Nephron (organoid): ENCODE data around the gene SULT1A1.
"Not testable (repeated sequence)": the region's sequence is repeated elsewhere in the genome, so short reads cannot be mapped to it uniquely, and the experiment has no call there.

ENCODE experiments used
- H3K27ac Mint-ChIP-seq, 3 experiments: 2 replicates each; pipeline ENCODE4 v1.8.0; 2020; ENCODE audit warnings: mixed read lengths in 3 of 3, mild to moderate bottlenecking in 2 of 3, moderate library complexity in 1 of 3
- H3K27me3 Mint-ChIP-seq: 2 replicates; pipeline ENCODE4 v1.8.0; 2021; ENCODE audit warnings: low read depth, mild to moderate bottlenecking, moderate library complexity, mixed read lengths
- H3K36me3 Mint-ChIP-seq: 2 replicates; pipeline ENCODE4 v1.8.0; 2020; ENCODE audit warnings: low read depth, mixed read lengths
- H3K4me1 Mint-ChIP-seq: 2 replicates; pipeline ENCODE4 v1.8.0; 2020; ENCODE audit warnings: mixed read lengths
- H3K4me3 Mint-ChIP-seq, 3 experiments: 2 replicates each; pipeline ENCODE4 v1.8.0; 2020; ENCODE audit warnings: mild to moderate bottlenecking in 3 of 3, mixed read lengths in 3 of 3, moderate library complexity in 2 of 3
- H3K9me3 Mint-ChIP-seq: 2 replicates; pipeline ENCODE4 v1.8.0; 2020; ENCODE audit warnings: mixed read lengths
- TF ChIP-seq, protein P1 (sequence below), 3 experiments: fragments of 200-600 bp; sonication (generic); IDR thresholded peaks; one replicate each; pipeline ENCODE4 v1.5.0; 2021; ENCODE audit warnings: antibody characterized with exemption in 3 of 3; ENCODE audit not compliant: unreplicated experiment in 3 of 3

Gene SULT1A1

DNA sequence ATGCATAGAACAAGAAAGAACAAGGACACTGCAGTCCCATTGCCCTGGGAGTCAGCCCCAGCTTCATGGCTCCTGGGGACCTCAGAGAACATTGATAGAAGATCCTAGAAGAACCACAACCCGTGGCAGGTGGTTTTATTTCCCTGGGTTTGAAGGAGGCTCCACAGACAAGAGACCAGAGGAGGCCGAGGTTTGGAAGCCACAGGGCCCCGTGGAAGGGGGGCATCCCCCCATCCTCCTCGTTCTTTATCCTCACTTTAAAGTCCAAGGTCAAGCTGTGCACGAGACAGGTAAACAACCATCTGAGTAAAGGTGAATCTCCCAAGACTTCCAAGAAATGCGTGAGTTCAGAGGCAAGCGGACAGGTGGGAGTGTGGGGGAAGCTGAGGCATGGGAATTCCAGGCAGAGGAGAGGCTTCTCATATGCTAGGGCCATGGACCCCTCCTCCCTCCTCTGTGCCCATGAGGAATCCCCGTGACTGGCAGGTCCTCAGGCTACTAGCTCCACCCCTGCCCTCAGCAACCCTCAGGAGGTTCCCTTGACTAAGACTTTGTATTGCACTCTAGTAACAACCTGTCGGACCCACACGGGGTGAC, 849 bp upstream of the SULT1A1 start:
- Mint-ChIP-seq H3K27ac (peak overlapping the region; percentile 10 to 78 (median 70)), H3K36me3 (no peaks in the 10 kb centered on the region), H3K9me3 (no peaks in the 10 kb centered on the region), H3K4me3 (no peak overlapping the region), H3K27me3 (no peaks in the 10 kb centered on the region), H3K4me1 (peaks cover 10% of the 10 kb centered on the region)
- TF ChIP-seq, protein P1, sequence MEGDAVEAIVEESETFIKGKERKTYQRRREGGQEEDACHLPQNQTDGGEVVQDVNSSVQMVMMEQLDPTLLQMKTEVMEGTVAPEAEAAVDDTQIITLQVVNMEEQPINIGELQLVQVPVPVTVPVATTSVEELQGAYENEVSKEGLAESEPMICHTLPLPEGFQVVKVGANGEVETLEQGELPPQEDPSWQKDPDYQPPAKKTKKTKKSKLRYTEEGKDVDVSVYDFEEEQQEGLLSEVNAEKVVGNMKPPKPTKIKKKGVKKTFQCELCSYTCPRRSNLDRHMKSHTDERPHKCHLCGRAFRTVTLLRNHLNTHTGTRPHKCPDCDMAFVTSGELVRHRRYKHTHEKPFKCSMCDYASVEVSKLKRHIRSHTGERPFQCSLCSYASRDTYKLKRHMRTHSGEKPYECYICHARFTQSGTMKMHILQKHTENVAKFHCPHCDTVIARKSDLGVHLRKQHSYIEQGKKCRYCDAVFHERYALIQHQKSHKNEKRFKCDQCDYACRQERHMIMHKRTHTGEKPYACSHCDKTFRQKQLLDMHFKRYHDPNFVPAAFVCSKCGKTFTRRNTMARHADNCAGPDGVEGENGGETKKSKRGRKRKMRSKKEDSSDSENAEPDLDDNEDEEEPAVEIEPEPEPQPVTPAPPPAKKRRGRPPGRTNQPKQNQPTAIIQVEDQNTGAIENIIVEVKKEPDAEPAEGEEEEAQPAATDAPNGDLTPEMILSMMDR (IDR thresholded peaks at IDR 0.05; ENCODE audit: unreplicated experiment in 3 of 3) = no peak

DNA sequence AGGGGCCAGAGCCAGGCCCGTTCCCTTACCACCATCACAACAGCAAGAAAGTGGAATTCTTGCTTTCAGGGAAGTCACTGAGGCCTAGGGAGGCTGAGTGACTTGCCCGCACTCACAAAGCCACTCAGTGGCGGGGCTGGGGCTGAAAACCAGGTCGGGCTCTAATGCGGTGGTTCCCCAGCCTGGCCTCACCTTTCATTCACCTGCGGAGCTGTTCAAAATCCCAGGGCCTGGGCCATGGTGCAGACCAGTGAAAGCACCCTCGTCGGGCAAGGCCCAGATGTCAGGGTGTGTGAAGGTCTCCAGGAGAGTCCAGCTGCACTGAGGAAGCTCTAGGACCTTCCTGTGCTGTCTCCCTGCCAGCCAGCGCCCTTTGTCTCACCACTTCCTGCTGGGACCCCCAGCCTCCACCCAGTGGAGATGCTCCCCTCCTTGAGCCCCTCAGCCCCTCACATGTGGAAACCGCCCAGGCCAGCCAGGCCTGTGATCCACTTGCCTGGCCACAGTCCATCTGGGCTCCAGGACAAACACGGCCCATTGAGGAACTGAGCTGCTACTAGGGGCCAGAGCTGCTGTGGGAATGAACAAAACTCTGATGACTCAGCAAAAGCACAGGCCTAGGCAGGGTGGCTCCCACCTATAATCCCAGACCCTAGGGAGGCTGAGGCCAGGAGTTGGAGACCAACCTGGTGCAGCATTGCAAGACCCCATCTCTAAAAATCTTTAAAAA, 812 bp downstream of the SULT1A1 start:
- peak overlapping the region; percentile 70 to 79 (median 78) for H3K27ac Mint-ChIP-seq
- peak overlapping the region; percentile 75 to 78 (median 77) for H3K4me3 Mint-ChIP-seq
- H3K4me1 Mint-ChIP-seq, H3K27me3 Mint-ChIP-seq, H3K9me3 Mint-ChIP-seq, H3K36me3 Mint-ChIP-seq: not testable (repeated sequence)

DNA sequence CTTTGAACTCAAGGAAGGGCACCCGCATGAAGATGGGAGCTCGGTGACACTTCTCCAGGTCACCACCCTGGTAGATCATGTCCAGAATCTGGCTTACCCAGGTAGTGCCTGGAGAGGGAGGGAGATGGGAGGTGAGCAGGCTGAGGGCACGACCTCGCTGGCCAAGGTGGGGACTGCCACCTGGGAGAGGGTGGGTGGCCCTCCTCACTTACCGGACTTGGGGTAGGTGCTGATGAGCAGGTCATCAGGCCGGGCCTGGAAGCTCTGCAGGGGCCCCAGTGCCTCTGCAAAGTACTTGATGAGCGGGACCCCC, 1.4 kb downstream of the SULT1A1 start:
- not testable (repeated sequence) for H3K36me3 Mint-ChIP-seq, H3K4me1 Mint-ChIP-seq, H3K27ac Mint-ChIP-seq, H3K4me3 Mint-ChIP-seq, H3K9me3 Mint-ChIP-seq, H3K27me3 Mint-ChIP-seq

DNA sequence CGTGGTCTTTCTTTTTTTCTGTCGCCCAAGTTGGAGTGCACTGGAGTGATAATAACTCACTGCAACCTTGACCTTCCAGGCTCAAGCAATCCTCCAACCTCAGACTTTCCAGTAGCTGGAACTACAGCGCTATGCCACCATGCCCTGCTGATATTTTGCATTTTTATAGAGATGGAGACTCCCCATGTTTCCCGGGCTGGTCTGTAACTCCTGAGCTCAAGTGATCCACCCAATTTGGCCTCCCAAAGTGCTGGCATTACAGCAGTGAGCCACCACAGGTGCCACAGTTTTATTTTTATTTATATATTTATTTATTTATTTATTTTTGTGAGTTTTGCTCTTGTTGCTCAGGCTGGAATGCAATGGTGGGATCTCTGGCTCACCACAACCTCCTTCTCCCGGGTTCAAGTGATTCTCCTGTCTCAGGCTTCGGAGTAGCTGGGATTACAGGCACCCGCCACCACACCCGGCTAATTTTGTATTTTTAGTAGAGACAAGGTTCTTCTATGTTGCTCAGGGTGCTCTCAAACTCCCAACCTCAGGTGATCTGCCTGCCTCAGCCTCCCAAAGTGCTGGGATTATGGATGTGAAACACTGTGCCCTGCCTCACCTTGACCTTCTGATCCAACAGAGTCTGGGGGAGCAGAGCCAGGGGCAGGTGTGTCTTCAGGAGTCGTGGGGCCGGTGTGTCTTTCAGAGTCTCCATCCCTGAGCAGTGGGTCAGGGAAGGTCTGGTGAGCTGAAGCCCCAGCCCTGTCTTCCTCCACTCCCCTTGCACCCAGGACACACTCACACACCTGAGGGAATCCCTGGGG, 2.0 kb downstream of the SULT1A1 start:
- not testable (repeated sequence) for H3K4me3 Mint-ChIP-seq, H3K27me3 Mint-ChIP-seq, H3K27ac Mint-ChIP-seq, H3K9me3 Mint-ChIP-seq, H3K36me3 Mint-ChIP-seq, H3K4me1 Mint-ChIP-seq

DNA sequence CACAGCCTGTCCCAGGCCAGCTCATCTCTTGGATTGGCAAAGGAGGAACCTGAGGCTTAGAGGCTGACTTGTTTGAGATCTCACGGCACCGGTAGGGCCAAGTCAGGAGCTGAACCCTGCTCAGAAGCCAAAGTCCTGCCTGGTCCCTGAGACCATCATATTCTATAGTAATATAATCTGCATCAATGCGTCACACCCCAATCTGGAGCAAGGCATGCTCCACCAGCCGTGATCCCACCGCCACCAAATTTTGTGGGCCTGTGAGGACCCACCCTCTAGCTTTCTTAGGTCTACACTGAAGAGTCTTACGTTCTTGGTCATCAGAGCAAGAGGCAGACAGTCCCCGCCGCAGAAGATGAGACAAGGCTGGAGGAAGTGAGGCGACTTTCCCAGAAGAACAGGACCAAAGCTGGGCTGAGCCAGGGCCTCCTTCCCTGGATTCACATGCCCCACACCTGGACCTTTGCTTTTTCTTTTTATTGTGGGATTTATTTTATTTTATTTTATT, 2.7 kb downstream of the SULT1A1 start:
- H3K4me3 Mint-ChIP-seq = no peak overlapping the region
- no peaks in the 10 kb centered on the region for H3K36me3 Mint-ChIP-seq
- H3K27me3 Mint-ChIP-seq = no peaks in the 10 kb centered on the region
- TF ChIP-seq, protein P1 (IDR thresholded peaks at IDR 0.05; ENCODE audit: unreplicated experiment in 3 of 3) = no peak
- no peaks in the 10 kb centered on the region for H3K9me3 Mint-ChIP-seq
- H3K27ac Mint-ChIP-seq = no peak overlapping the region
- H3K4me1 Mint-ChIP-seq = peaks cover 10% of the 10 kb centered on the region

DNA sequence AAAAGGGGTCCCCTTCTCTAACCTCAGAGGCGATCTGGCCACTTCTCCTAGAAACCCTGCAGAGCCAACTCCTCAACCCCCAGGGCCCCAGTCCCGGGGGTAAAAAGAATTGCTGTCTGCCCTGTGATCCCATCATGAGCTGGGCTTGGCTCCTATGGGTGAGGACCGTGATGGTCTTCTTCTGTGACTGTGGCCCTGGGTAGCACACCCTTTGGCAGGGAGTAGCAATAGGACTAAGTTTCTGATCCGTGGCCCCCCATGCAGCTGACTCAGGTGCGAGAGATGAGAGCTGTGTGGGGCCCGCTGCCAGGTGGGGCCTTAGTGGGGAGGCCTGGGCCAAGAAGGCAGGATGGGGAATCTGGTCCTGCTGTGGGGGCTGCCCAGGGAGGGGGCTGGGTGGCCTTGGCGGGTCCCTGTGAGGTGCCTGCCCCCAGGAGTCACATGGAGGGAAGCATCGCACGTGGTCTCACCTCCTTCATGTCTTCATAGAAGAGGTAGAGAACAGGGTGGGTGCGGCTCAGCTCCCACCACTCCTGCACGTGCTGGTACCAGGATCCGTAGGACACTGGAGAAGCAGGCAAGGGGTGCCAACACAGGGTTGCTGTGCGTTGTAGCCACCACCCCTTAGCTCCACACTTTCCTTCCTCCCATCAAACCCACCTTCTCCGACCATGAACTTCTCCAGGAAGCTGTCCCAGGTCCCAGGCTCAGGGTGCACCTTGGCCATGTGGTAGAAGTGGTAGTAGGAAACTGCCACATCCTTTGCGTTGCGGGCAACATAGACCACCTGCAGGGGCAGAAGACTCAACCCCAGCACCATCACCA, 3.3 kb downstream of the SULT1A1 start:
- no peaks in the 10 kb centered on the region for H3K36me3 Mint-ChIP-seq
- H3K27me3 Mint-ChIP-seq = no peaks in the 10 kb centered on the region
- TF ChIP-seq, protein P1 (IDR thresholded peaks at IDR 0.05; ENCODE audit: unreplicated experiment in 3 of 3) = no peak
- no peaks in the 10 kb centered on the region for H3K9me3 Mint-ChIP-seq
- H3K4me3 Mint-ChIP-seq = no peak overlapping the region
- H3K4me1 Mint-ChIP-seq = peaks cover 10% of the 10 kb centered on the region
- no peak overlapping the region for H3K27ac Mint-ChIP-seq

DNA sequence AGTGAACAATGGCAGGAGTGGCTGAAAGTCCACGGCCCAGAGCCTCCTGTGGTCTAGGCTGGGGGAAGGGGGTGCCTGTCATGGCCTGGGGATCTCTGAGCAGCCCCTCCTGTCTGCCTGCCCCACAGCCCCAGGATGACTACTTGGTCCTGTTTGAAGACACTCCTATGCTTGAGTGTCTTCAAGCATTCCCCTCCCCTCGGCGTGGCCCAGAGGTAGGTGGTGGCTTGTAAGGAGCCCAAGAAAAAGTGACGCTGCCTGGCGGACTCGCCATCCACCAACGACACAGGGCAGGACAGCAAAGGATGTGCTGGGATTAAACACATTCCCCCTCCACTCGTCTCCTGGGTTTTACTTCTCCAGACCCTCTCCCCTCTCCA, 5.7 kb downstream of the SULT1A1 start:
- Mint-ChIP-seq H3K27ac (no peak overlapping the region), H3K9me3 (no peaks in the 10 kb centered on the region), H3K27me3 (no peaks in the 10 kb centered on the region), H3K4me1 (peaks cover 2% of the 10 kb centered on the region), H3K36me3 (no peaks in the 10 kb centered on the region), H3K4me3 (no peak overlapping the region)
- TF ChIP-seq, protein P1 (IDR thresholded peaks at IDR 0.05; ENCODE audit: unreplicated experiment in 3 of 3) = no peak
